Activated naive CD4-positive, alpha-beta T cell treated with anti-CD3 and anti-CD28 coated beads, Interleukin-2, amount 10 ng/mL, durations not matched to agents 5 hours and 36 hours (primary cell): ENCODE results near the gene LRRC56. TPM values are rescaled to one million over a fixed set of nuclear protein-coding genes. Genes with fewer than 3 reads are reported as not detected.

Source experiments
- microRNA-seq: library from miRNA; unstranded; fragments of <30 nt; microRNA quantifications from one replicate; pipeline ENCODE4 v1.2.0, GENCODE V29; 2022; ENCODE audit warnings: borderline microRNAs expressed, borderline replicate concordance
- total RNA-seq, 2 experiments: library from RNA; stranded (reverse); gene quantifications; one replicate each; pipeline ENCODE4 v1.2.3, GENCODE V29; 2021

Gene LRRC56
- total RNA-seq: 1 to 10 TPM; 2.7 to 2.8 TPM

GRCh38 chr11:536841-537621 lies at the start of gene LRRC56:
Gene LRRC56 (plus strand): TSS chr11:537527. CDS start chr11:540685, 3,158 bp downstream.

GRCh38 chr11:506995-507726 lies 30.2 kb upstream of the LRRC56 start, which contains the start of gene RNH1:
Gene RNH1 (minus strand): TSS chr11:507242. CDS start chr11:502162, 5,080 bp downstream.

GRCh38 chr11:535519-536454 lies 1.5 kb upstream of the LRRC56 start, which contains the start of gene HRAS:
Gene HRAS (minus strand): TSS chr11:535576.

GRCh38 chr11:560305-561147 lies 23.2 kb downstream of the LRRC56 start, which contains the start of the genes LMNTD2 and RASSF7:
Gene LMNTD2 (minus strand): TSS chr11:560738. CDS start chr11:560716, 22 bp downstream.
Gene RASSF7 (plus strand): TSS chr11:560970. CDS start chr11:561769, 799 bp downstream.

GRCh38 chr11:575996-576768 lies 38.9 kb downstream of the LRRC56 start, which contains the start of gene PHRF1:
Gene PHRF1 (plus strand): TSS chr11:576470. CDS start chr11:581513, 5,043 bp downstream.

Small RNAs within 50 kb of the gene (microRNA-seq; reads per million reads assigned to microRNA genes)
- 667 reads per million, percentile 88 among the genes with 10 or more reads in this experiment for gene MIR210

Other genes starting within 250 kb of the LRRC56 start
- gene PGGHG, start 248.4 kb upstream of the LRRC56 start, total RNA-seq: 100 to 1,000 TPM; 343 to 358 TPM
- gene IFITM5, start 238.0 kb upstream of the LRRC56 start, total RNA-seq: not detected
- gene IFITM2, start 229.7 kb upstream of the LRRC56 start, total RNA-seq: 1,000 to 10,000 TPM; 1,405 to 1,458 TPM
- gene IFITM1, start 223.5 kb upstream of the LRRC56 start, total RNA-seq: 1,000 to 10,000 TPM in 1 of 2 experiments, 100 to 1,000 TPM in 1; 981 to 1,005 TPM
- gene IFITM3, start 216.7 kb upstream of the LRRC56 start, total RNA-seq: 10 to 100 TPM; 54.2 to 62.1 TPM
- gene B4GALNT4, start 168.0 kb upstream of the LRRC56 start, total RNA-seq: 1 to 10 TPM; 2.2 to 2.5 TPM
- gene PKP3, start 143.3 kb upstream of the LRRC56 start, total RNA-seq: not detected
- gene SIGIRR, start 122.5 kb upstream of the LRRC56 start, total RNA-seq: 100 to 1,000 TPM; 257 to 267 TPM
- gene ANO9, start 95.5 kb upstream of the LRRC56 start, total RNA-seq: 100 to 1,000 TPM in 1 of 2 experiments, 10 to 100 TPM in 1; 93.3 to 107 TPM
- 10 to 100 TPM; 23.5 to 23.6 TPM for gene PTDSS2, start 87.2 kb upstream of the LRRC56 start, total RNA-seq
- gene RNH1, start 30.3 kb upstream of the LRRC56 start, total RNA-seq: 10 to 100 TPM; 83.0 to 84.3 TPM
- 10 to 100 TPM; 41.8 to 43.6 TPM for gene HRAS, start 2.0 kb upstream of the LRRC56 start, total RNA-seq
- gene LMNTD2, start 23.2 kb downstream of the LRRC56 start, total RNA-seq: 1 to 10 TPM; 4.5 to 5.8 TPM
- gene RASSF7, start 23.4 kb downstream of the LRRC56 start, total RNA-seq: 10 to 100 TPM; 32.9 to 36.1 TPM
- gene PHRF1, start 38.9 kb downstream of the LRRC56 start, total RNA-seq: 10 to 100 TPM; 39.0 to 39.9 TPM
- 10 to 100 TPM; 70.2 to 71.2 TPM for gene IRF7, start 78.4 kb downstream of the LRRC56 start, total RNA-seq
- not detected for gene CDHR5, start 87.4 kb downstream of the LRRC56 start, total RNA-seq
- not detected for gene SCT, start 89.7 kb downstream of the LRRC56 start, total RNA-seq
- gene DRD4, start 99.7 kb downstream of the LRRC56 start, total RNA-seq: under 1 TPM; 0.26 to 0.45 TPM
- gene DEAF1, start 157.7 kb downstream of the LRRC56 start, total RNA-seq: 10 to 100 TPM; 54.2 to 59.1 TPM
- 10 to 100 TPM; 28.4 to 28.9 TPM for gene TMEM80, start 158.3 kb downstream of the LRRC56 start, total RNA-seq
- 10 to 100 TPM; 17.4 to 20.3 TPM for gene EPS8L2, start 168.7 kb downstream of the LRRC56 start, total RNA-seq
- gene TALDO1, start 209.9 kb downstream of the LRRC56 start, total RNA-seq: 100 to 1,000 TPM; 205 to 218 TPM
- gene GATD1, start 240.0 kb downstream of the LRRC56 start, total RNA-seq: 10 to 100 TPM; 55.0 to 58.2 TPM